ENCODE data around the gene KLK10.

The KLK10 gene

DNA sequence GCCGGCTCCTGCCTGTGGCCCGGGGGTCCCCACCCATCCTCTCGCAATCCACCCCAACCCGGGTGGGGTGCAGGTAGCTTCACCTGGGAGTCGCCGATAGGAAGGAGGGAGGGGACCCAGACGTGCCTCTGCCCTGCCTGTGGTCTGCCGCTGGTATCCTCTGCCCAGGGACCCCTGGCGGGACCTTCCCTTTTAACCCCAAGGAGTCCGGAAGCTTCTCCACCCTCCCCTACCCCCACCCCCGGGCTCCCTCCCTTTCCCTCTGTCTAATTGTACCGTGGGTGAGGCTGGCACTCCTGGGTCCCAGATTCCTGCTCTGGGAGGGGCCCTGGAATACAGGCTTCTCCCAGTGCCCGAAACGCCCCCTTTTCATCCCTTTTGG is at the start of gene KLK10:
Gene KLK10, minus strand, starts transcription at position 166 of the 382 bp plus-strand sequence. CDS start 579 bp downstream, outside the sequence.
- DNase-seq, result no peak

- DNase-seq, result no peak
Measured at GRCh38 chr19:51066393-51067186, 47.1 kb upstream of the KLK10 start.

- DNase-seq, result no peak
Measured at GRCh38 chr19:51065221-51065960, 45.9 kb upstream of the KLK10 start.

DNA sequence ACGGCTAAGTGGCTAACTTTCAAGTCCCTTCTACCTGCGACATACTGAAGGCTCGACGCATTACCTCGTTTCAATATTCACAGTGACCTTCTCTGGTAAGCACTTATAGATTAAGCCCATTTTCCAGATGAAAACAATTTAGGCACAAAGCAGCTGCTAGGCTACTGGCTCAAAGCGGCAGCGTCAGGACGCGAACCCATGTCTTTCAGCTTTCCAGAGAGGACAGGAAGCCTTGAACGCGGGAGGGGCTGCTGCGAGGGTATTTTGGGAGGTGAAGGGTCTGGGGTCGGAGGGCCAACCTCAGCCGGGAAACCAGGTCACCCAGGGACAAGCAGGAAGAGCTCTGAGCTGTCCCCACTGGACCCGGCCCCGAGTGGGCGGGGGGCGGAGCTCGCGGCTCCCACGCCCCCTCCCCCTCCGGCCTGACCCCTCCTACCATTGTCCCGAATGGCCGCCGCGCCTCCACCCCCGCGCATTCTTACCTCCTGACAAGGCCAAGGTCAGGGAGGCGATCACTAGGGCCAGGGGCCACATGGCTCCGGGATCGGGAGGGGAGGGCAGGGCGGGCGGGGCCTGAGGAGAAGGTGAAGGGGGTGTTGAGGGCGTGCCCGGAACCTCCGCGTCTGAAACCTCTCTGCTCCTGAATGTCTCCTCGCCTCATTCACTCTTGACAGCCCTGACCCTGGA is 45.2 kb upstream of the KLK10 start, which contains the start of gene KLK13:
Gene KLK13, minus strand, starts transcription at position 559 of the 687 bp plus-strand sequence. Its CDS starts 25 bp downstream, at position 534.
- DNase-seq, result no peak

GRCh38 chr19:51063664-51064063 is 44.2 kb upstream of the KLK10 start:
- no peak for DNase-seq

DNA sequence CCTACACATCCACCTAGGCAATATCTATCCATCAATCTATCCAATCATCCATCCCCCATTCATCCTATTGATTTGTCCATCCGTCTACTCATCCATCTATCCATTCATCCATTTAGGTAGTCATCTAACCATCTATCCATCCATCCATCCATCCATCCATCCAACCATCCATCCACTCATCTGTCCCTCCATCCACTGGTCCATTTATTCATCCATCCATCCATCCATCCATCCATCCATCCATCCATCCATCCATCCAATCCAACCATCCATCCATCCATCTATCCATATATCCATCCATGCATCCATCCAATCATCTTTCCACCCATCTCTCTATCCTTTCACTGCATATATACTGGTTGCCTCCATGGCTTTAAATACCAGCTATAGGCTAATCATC is 41.5 kb upstream of the KLK10 start:
- no peak for DNase-seq

GRCh38 chr19:51060336-51060735 is 40.8 kb upstream of the KLK10 start:
- no peak for DNase-seq

- DNase-seq, result no peak
Measured at GRCh38 chr19:51059715-51060114, 40.2 kb upstream of the KLK10 start.

GRCh38 chr19:51055866-51056265 is 36.4 kb upstream of the KLK10 start:
- no peak for DNase-seq

- no peak for DNase-seq
Measured at GRCh38 chr19:51047031-51047335, 27.5 kb upstream of the KLK10 start.

GRCh38 chr19:51044327-51044726 is 24.8 kb upstream of the KLK10 start:
- DNase-seq, result no peak

DNA sequence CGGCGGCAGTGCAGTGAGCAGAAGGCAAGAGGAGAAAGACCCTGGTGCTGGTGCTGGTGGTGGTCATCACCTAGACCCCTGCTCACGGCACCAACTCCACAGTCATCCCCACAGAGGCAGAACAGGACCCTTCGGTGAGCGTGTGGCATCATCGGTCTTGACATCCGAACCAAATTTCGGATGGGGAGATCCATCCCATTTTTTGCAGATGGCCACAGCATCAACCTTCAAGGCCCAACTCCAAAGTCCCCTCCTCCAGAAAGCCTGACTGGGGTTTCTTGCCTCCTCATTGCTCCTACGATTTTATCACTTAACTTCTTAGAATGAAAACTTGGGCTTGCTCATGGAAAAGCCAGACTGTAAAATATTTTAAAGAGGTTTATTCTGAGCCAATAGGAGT is 24.0 kb upstream of the KLK10 start:
- DNase-seq, result no peak

DNA sequence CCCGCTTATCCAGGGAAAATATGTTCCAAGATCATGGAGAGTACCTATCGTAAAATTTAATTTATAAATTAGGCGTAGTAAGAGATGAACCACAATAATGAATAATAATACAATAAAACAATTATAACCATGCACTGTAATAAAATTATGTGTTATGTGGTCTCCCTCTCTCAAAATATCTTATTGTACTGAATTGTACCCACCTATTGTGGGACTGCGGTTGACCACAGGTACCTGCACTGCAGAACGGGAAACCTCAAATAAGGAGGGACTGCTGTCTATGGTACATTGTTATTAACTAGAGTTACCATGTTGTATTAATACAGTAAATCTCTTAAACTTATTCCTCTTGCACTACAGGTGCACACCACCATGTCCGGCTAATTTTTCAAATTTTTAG is 20.6 kb upstream of the KLK10 start:
- DNase-seq, result no peak

GRCh38 chr19:51036519-51036918 is 17.0 kb upstream of the KLK10 start:
- DNase-seq, result no peak

GRCh38 chr19:51034704-51035103 is 15.2 kb upstream of the KLK10 start, which contains the start of gene KLK12:
Gene KLK12 (minus strand): TSS chr19:51035002. CDS start chr19:51034621, 381 bp downstream.
- no peak for DNase-seq

DNA sequence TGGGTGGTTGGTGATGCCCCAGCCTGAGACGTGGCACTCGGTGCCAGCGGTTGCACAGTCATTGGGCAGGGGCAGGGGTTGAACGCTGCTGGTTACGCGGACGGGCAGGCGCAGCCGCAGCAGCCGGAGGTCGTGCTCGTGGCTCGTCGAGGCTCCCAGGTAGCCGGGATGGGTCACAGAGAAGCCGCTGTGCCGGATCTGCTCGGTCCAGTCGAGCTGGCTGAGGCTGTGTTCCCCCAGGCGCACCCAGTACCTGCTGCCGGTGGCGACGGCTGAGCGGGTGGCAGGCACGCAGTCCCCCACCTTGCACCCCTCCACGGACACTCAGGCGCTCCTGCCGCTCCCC is 12.3 kb upstream of the KLK10 start:
- no peak for DNase-seq

- no peak for DNase-seq
Measured at GRCh38 chr19:51031220-51031879, 11.8 kb upstream of the KLK10 start.

GRCh38 chr19:51030631-51031030 is 11.1 kb upstream of the KLK10 start:
- DNase-seq, result no peak

DNA sequence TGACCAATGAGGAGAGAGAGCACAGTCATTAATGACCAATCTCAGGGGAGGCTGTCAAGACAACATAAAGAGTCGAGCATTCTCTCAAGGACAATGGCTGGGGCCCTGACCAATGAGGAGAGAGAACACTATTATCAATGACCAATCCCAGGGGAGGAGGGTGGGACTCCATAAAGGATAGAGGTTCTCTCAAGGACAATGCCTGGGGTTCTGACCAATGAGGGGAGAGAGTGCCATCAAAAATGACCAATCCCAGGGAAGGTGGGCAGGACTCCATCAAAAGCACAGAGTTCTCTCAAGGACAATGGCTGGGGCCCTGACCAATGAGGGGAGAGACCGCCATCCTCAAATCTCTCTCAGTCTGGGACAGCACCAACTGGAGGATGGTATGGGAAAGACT is 10.2 kb upstream of the KLK10 start:
- DNase-seq, result no peak

GRCh38 chr19:51027873-51028272 is 8.4 kb upstream of the KLK10 start:
- no peak for DNase-seq

DNA sequence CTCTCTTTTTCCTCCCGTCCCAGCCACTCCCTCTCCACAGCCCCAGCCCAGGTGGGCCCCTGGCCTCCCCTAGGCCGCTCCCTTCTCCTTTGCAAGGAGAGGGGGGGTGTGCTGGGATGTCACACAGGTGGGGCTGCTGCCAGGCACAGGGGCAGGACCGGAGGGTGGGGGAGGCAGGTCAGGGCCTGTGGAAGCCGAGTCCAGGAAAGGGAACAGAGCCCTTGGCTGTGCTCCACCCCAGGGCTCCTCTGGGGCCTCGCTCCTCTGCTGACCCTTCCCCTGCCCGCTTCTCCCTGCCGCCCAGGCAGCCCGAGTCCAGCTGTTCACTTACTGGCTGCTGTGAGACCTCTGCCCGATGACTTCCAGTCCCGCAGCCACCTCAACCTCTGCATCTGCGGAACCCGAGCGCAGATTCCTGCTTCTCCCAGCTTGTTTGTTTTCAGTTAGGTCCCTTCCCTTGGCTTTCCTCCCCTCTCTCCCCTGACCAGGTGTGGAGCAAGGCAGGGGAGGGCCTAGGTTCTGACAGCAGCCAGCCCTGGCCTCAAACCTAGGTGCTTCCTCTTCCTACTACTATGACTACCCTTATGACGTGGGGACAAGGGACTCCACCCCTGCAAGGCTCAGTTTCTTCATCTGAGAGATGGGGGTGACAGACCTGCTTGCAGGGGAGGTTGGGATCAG is 7.8 kb upstream of the KLK10 start:
- no peak for DNase-seq

- DNase-seq, result no peak
Measured at GRCh38 chr19:51026554-51026831, 7.0 kb upstream of the KLK10 start, which contains the start of gene KLK11. Gene KLK11 (minus strand): TSS chr19:51026616. CDS start chr19:51025631, 985 bp downstream.

Data from activated effector memory CD4-positive, alpha-beta T cell treated with Interleukin-2 at 50 U/mL for 16 hours (primary cell).